ENCODE measurements around the gene FKBP3.
"Not testable (repeated sequence)": the region's sequence is repeated elsewhere in the genome, so short reads cannot be mapped to it uniquely, and the experiment has no call there.

FKBP3 gene

DNA sequence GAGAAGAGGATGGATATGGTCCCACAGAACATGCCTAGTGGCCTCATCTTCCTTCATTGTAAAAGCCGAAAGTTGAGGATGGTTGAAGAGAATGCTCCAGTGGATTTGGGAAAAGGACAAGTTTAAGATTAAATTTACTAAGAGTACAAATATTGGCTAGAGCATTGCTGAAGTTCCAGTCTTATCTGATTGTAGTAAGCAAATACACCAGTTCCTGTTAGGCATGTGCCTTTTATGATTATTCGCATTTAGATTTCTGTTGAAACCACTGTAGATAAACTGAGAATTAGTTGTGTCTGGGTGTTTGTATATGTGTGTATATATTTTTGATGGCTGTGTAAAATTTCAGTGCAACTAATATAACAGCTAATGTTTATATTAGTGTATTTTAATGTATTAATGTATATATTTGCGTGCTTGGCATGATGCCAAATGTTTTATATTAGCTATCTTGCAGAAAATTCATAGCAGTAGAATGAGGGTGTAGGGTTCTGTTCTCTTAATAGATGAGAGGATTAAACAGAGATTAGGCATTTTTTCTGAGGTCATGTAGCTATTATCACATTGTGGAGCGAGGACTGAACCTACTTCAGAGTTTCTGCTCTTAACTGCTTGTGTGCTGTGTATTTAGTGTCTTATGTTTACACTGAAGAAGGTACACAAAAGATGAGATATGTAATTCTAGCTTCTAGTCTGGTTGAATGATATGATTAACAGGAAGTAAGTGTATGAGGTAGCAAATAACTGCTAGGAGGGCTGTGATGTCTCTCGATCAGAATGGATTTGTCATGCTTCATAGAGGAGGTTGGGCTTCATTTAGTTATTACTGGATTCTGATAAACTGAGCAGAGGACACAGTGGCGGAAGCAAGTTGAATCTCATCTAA, 21.1 kb downstream of the FKBP3 start:
- no peak for DNase-seq

DNA sequence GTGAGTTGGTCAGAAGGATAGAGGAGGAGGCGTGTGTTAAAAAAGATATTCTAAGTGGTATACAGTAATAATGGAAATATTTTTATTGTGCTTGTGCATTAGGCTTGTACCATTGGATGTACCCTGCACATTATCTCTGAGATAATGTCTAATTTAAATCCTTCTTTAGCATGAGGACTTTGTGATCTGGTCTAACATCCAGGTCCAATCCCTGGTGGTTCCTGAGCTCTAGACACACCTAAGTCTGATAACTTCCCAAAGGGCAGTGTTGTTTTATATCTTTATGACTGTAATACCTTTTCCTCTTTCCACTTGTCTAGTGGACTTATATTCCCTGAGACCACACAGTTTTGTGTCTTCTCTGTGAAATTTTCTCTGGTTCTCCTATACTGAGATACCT, 29.7 kb downstream of the FKBP3 start:
- DNase-seq: no peak

GRCh38 chr14:45103806-45104205, 30.5 kb downstream of the FKBP3 start:
- DNase-seq: no peak

DNA sequence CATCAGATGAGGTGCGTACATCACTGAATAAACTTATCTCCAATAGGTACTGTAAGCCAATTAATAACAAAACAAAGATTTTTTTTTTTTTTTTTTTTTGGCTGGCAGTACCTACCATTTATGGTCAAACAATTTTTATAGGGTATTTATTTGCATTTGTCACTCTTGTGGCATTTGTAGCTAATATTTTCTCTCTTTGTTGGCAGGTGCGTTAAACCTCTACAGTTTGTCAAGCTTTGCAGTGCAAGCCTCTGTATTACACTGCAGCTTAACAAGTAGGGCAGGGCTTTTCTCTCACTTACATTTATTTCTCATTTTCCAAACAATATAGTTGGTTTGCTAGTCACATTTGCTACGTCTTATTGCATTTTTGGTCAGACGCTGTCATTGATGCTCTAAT, 38.1 kb downstream of the FKBP3 start:
- no peak for DNase-seq

GRCh38 chr14:45095143-45095542, 39.1 kb downstream of the FKBP3 start:
- no peak for DNase-seq

DNA sequence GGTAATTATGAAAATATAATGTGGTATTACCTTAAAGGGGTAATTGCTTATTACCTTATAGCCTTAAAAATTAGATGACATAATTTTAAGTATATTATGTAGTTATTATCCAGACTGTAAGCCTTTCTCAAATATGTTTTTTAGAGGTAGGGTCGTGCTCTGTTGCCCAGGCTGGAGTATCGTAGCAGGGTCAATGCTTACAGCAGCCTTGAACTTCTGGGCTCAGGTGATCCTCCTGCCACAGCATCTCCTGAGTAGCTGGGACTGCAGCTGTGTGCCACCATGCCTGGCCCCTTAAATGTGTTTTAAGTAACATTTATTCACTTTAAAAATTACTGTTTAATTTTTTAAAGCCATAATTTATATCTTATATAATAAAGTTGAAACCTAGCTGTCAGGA, 40.0 kb downstream of the FKBP3 start:
- no peak for DNase-seq

DNA sequence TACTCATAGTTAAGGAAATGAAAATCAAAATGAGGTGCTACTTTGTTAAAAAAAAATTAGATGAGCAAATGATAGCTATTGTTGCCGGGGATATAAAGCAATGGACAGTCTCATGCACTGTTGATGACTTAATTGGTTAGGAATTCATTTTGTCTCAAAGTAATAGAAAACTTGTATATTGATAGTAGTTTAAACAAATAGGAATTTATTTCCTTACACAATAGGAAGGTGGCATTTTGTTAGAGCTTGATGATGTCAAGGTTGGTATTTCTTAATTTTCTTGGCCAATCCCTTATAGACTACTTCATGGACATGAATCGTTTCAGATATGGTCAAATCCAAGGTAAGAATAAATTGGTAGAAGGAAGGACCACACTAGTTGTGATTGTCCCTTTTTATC, 42.6 kb downstream of the FKBP3 start:
- DNase-seq: no peak

DNA sequence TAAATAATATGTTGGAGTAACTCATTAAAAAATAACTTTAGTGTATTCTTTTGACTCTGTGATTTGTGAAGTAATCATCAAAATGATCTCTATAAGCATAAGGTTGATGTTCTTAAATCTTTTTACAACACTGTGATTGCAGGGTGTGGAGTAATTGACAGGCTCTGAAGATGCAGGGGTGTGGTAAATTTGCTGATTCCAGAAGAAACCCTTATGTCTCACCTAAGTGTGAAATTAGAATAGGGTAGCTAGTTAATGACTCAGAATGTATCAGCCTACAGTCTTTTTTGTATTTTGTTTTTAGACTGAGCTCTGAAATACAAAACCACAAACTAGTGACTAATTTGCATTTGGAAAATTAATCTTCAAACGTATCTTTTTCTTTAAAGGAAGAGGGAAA, 44.5 kb downstream of the FKBP3 start:
- DNase-seq: no peak

DNA sequence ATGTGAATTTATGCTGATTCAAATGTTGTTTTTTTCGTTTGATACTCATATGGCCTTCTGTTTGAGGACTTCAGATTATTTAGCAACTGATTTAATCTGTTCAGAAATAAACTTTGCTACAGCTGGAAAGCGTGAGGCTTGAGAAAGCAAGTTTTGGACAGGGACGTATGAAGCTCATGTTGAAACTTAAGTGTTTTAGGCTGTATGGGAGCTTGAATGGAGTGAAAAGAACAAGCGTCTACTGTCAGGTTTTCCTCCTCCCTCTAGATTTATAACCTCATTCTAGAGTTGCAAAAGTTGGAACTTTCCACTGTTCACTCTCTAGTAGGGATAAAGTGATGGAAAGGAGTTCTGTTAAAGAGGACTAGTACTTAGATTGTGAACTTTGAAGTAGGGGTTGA, 49.3 kb downstream of the FKBP3 start:
- no peak for DNase-seq

DNA sequence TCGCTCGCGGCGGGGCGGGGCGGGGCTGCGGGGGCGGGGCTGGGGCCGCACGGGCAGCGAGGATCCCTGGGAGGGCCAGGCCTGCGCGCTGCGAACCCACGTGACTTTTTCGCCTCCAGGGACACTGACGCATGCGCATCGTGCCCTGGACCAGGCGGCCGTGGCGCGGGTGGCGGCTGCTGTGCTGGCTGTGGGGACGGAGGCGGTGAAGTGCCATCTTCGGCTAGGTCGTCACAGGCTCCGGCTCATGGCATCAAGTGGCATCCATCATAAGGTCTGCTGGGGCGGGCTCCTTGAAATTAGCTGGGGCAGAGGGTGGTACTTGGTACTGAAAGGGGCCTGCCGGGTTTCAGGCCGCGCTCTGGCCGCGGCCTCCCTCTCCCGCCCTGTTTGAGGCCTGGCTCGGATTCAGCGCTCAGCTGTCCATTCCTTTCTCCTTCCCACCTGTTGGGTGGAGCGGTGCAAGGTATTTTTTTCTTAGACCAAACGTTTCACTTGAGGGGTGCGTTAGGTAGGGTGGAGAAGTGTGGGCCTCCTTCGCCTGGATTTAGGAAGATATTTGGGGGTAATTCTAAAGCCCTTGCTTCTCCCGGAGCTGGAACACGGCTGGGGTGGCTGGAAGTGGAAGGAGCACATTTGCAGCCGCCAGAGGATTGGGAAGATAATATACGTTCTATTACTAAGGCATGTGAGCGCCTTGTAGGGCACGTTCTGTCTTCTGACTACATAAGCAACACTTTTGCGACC, 50.1 kb downstream of the FKBP3 start, which contains the start of gene PRPF39:
Gene PRPF39 (plus strand): TSS at position 141 of the 747 bp plus-strand sequence. CDS start 11,124 bp downstream, outside the sequence.
- peak; percentile 83 to 91 for DNase-seq

GRCh38 chr14:45083617-45083975, 50.7 kb downstream of the FKBP3 start:
- DNase-seq: no peak

- no peak for DNase-seq
Measured at GRCh38 chr14:45082420-45082819, 51.9 kb downstream of the FKBP3 start.

DNA sequence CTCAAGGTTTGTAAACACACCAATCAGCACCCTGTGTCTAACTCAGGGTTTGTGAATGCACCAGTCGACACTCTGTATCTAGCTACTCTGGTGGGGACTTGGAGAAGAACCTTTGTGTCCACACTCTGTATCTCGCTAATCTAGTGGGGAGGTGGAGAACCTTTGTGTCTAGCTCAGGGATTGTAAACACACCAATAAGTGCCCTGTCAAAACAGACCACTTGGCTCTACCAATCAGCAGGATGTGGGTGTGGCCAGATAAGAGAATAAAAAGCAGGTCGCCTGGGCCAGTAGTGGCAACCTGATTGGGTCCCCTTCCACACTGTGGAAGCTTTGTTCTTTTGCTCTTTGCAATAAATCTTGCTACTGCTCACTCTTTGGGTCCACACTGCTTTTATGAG, 53.2 kb downstream of the FKBP3 start:
- not testable (repeated sequence) for DNase-seq

DNA sequence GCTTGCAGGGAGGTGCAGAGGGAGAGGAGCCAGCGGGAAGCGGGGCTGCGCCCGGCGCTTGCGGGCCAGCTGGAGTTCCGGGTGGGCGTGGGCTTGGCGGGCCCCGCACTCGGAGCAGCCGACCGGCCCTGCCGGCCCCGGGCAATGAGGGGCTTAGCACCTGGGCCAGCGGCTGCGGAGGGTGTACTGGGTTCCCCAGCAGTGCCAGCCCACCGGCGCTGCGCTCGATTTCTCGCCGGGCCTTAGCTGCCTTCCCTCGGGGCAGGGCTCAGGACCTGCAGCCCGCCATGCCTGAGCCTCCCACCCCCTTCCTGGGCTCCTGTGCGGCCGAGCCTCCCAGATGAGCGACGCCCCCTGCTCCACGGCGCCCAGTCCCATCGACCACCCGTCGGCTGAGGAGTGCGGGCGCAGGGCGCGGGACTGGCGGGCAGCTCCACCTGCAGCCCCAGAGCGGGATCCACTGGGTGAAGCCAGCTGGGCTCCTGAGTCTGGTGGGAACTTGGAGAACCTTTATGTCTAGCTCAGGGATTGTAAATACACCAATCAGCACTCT, 53.8 kb downstream of the FKBP3 start:
- DNase-seq: not testable (repeated sequence)

- DNase-seq: no peak
Measured at GRCh38 chr14:45078323-45078722, 56.0 kb downstream of the FKBP3 start.

GRCh38 chr14:45073231-45073879, 60.9 kb downstream of the FKBP3 start:
- no peak for DNase-seq

DNA sequence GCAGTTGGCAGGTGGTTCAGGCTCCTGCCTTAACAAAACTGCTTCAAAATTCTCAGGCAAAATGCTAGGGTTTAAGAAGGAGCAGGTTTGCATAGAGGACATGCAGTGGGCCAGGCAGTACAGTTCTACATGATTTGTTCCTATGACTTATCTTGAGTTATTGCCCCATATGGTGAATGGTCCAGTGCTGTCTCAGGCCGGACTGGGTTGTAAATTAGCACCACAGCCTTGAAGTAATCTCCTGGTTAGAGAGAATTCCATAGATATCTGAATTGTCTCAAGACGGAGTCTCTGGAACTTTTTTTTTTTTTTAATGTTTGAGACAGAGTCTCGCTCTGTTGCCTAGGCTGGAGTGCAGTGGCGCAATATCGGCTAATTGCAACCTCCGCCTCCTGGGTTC, 62.2 kb downstream of the FKBP3 start:
- no peak for DNase-seq

GRCh38 chr14:45070215-45070614, 64.1 kb downstream of the FKBP3 start:
- DNase-seq: no peak

- DNase-seq: no peak
Measured at GRCh38 chr14:45068396-45068795, 65.9 kb downstream of the FKBP3 start.

GRCh38 chr14:45066667-45067066, 67.6 kb downstream of the FKBP3 start:
- no peak for DNase-seq

DNA sequence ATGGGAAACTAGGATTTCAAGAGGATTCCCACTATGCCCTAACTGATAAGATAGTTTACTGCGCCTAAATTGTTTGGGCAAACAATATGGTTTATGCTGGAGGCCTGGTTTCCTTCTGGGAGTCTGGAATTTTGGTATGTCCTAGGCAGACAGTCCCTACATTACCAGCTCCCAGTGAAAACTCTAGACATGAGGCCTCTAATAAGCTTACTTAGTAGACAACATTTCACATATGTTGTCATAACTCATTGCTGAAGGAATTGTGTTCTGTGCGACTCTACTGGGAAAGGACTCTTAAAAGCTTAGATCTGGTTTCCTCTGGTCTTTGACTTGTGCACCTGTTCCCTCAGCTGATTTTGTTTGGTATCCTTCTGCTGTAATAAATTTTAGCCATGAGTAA, 68.3 kb downstream of the FKBP3 start:
- no peak for DNase-seq

All from hippocampal formation (tissue), 2 donors.